Activated CD8-positive, alpha-beta memory T cell treated with anti-CD3 and anti-CD28 coated beads, Interleukin-2, amount 50 U/mL, for 4 hours (primary cell): ENCODE measurements around the gene COL1A1.

Experiments
- DNase-seq: peaks from one replicate; pipeline ENCODE4 v3.0.0-alpha.2; 2020

Gene COL1A1

DNA sequence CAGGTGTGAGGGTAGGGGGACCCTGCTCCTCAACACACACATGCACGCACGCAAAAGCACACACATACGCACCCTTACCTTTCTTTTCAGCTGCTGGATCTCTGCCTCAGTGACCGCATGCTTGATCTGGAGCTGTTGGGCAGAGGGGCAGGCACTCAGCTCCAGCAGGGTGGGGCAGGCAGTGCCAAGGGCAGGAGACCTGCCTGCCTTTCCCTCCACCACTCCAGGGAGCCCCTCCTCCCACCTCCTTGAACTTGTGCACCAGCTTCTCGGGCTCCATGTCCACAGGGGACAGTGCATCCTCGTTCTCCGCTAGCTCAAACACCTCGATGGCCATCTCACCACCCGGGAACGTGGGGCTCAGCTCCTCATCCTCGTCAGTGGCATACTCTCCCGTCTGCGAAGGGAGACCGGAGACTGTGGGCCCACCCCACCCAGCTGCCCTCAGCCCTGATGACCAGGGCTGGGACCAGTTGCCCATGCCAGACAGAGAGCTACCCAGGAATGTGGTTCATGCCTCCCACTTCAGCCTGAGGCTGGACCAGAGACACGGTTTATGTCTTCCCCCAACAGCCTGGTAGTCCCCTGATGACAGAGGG lies 62.1 kb downstream of the COL1A1 start:
- DNase-seq: no peak

DNA sequence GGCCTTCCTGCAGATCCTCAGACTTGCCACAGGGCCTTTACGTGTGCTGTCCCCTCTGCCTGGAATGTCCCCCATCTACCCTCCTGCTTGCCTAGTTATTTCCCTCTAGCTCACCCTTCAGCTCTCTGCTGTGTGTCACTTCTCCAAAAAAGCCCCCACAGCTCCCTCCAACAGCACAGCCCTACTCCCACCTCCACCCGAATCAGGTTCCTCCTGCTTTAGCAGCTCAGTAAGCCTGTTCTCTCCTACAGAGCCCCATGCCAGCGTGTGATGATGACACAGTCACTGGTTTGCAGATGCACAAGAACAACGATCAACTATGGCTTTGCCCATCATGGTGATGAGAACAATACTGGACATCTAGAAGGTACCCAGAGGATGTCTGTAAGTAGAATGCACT lies 64.4 kb downstream of the COL1A1 start:
- no peak for DNase-seq

DNA sequence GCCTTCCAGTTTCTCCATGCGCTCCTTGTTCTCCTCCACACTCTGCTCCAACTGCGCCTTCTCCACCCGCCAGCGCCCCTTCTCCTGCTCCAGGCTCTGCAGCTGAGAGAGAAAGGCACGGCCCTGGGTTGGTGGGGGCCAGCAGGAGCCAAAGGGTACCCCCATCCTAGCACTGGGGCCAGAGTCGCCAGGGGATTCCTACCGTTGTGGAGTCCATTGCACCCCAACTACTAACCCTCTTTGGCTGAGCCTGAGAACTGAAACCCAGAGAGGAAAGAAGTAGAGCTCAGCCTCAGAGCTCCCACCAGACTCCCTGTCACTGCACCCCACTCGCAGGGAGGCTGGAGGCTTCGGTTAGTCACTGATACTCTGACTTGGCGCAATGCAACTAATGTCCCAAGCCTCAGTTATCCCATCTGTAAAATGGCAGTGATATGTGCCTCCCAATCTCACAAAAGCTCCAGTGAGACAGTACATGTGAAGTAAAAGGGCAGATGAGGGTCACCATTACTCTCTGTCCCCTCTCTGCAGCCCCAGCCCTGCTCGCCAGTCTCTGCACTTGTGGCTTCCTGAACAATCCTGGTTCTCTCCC lies 65.2 kb downstream of the COL1A1 start:
- DNase-seq: no peak

DNA sequence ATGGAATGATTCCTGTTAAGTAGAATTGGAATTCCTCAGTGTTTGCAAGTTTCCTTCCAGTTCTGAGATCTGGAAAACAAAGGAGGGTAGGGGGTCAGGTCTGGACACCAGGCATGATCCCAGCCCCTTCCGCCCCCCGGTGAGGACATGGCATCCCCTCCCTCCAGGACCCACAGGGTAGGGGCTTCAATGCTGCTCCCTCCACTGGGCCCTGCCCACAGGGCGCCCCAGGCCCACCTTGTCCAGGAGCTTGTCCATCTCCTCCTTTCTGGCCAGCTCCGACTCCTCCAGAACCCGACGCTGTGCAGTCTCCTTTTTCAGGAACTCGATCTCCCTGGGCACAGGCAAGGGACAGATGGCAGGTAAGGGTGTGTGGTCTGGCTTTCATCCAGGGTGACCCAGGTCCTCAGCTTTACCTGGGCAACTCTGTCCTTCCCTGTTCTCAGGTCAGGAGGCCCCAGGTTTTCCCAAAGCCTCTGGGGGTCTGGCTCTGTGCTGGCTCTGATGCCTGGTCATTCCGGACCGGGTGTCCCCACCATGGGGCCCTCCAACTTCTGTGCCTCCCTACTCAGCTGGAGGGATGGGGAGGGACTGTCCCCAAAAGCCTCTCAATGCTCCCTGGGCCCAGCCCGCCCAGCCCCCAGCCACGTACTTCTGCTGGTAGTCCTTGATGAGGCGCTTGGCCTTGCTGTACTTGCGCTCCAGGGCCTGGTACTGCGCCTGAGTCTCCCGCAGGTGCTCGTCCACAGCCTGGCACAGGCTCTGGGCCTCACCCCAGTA lies 65.9 kb downstream of the COL1A1 start:
- DNase-seq: no peak

DNA sequence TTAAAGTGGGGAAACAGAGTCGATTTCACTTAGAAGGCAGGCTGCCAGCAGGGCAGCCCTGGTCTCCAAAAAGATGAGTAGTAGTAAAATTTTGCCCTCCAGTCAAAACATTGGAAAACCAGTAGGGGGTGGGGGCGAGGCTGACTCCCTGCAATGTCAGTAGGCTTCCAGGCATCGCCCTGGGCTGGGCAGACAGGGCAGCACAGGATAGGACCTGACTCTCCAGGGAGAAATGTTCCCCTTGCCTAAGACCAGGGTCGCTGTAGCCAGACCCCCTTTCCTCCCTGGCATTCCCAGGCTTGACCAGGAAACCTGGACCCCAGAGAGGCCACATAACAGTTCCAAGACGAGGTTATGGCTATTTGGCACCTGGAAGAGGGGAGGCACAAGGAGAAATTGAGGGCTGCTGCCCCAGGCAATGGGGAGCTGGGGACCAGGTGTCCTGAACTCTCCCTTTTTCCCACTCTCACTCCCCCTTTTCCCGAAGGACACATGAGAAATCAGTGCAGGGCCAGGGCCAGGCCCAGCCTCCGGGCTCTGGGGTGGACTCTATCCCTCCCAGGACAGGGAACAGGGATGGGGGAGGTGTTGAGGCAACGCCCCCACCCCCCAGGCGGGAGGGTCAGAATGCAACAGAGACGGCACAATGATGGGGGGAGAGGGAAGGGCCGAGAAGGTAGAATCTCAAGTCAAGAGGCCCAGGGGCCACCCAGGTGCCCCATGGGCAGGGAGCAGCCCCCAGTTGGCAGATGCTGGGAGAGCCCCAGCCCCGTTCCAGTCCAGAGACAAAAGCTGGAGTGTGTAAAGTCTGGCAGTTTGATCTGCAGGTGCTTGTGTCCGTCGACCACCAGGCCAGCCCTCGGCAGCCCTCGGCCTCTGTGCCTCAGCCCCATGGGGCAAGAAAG lies 67.0 kb downstream of the COL1A1 start:
- no peak for DNase-seq

DNA sequence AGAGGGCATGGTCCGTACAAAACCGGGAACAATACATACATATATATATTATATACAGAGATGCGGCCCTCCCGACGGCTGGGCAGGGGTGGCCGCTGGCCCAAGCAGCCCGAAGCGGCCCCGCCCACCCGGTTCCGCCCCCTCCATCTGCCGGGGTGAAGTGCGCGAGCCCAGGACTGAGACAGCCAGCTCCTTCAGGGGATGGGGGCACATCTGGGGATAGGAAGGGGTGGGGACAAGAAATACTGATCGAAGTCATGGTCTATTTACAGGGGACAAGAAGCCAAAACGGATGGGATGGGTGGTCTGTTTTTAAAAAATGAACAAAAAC lies 67.7 kb downstream of the COL1A1 start:
- no peak for DNase-seq
